Measurements from ENCODE around the gene CLINT1.

CLINT1 gene

DNA sequence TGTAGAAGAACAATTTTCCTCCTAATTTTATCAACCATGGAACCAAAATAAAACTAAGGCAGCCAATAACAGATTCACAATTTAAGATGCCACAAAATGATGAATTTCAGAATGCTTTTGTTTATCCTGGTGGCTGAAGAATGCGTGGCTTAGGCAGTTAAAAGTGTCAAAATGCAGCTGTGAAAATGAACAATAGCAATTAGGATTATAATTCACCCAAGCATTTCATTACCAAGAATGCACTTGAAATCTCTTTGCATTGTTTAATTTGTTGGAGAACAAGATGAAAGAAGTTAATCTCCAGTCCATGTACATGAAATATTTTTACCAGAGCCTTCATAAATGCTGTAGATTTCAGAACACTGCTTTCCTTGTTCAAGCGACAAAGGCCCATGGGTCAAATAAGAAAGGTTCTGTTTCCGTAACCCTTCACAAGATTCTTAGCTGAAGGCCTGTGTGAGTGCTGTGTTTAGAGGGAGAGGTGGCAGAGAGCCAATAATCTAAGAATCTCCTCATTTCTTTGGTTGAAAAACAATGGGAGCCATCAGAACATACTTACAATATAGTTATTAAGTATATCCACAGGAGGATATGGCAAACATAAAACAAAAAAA, 39.3 kb downstream of the CLINT1 start:
- DNase-seq, result no peak

DNA sequence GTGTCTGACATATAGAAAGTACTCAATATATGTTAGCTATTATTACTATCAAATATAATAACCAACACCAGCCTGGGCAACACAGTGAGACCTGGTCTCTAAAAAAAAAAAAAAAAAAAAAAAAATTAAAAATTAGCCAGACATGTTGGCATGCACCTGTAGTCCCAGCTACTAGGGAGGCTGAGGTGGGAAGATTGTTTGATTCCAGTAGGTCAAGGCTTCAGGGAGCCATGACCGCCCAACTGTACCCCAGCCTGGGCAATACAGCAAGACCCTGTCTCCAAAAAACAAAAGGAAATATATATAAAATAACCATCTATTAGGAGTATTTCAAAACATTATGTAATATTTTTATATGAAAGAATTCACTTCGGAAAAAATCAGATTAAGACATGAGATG, 40.6 kb downstream of the CLINT1 start:
- no peak for DNase-seq

DNA sequence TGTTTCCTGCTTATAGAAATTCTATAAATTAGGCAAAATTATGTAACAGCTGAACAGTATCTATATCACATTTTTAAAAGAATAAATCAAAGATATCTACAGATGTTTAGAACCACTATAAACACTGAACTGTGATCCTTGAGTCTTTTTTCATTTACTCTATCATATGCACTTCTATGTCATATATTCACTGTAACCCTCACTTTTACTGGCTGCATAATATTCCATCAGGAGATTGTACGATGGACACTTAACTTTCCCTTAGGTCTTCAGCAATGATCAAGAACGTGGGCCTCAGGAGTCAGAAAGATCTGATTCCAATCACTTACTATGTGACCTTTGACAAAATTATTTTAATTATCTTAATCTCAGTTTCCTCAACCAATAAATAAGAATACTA, 41.0 kb downstream of the CLINT1 start:
- no peak for DNase-seq

DNA sequence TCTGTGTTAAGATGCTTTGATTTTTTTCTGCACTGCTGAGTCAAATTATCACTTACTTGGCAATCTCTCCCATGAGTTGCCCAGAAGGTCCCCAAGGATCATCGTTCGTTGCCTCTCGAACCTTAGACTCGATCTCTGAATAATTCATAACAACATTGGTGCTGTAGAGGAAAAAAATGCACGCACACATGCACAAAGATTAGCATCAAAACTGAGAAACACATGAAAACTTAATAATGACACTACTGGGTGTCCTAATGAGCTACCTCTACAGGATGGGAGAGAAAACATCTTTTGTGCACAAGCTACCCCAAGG, 41.6 kb downstream of the CLINT1 start:
- DNase-seq, result no peak

DNA sequence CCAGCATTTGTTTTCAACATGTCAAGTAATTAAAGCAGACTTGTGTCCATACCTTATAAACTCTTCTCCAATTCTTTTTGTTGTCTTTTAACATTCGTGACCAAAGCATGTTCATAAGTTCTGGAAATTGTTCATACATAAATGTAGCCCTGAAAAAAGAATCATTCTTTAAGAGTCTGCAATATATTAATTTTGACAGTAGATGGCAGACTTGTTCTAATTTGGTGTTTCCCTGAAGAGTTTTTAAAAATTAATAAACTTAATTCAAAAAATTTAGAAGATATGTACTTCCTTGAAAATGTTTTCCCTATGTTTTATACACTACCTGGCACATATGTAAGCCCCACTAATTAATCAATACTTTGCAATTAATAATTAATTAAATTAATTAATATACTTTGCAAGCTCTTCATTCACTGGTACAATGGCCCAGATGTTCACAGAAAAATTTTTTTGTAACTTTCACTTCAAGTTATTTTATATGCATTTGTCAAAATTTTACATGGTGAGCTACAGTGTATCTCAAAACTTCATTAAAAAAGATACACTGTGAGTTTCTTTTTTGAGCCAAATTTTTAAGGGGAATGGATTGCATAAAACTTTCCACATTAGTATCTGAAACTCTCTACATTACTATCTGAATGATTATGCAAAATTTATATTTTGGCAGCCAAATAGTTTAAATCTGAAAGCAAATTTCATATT, 42.1 kb downstream of the CLINT1 start:
- DNase-seq, result peak; percentile 25

DNA sequence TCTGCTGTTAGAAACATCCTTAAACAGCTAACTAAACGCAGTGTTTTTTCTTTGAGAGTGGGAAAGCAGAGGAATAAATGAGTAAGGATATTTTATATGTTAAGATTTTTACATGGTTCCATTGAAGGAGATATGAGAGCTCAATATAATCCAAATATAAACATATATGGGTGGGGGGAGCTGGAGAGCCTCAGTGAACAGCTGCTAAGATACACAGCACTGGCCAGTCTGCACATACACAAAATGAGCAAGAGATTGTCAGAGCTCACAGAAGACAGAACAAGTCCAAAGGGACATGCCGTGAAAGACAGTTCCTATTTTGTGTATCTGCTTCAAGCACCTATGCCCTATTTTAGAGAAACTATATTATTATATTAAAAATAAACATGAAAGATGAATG, 46.9 kb downstream of the CLINT1 start:
- no peak for DNase-seq

DNA sequence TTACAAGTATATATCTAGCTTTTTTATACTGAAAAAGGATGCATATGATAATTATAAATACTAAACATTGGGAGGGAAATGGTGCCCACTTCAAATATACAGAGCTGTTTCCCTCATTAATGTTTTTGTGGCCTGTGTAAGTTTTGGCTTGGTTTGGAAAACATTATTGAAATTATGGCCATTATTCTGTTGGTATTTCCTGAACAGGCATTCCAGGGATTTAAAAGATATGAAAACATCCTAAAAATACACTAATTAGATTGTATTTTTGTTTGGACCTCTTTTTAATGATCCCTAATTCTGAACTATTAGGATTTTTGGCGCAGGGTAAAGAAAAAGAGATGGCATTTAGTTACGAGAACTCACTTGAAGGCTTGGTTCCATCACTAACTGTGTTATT, 50.9 kb downstream of the CLINT1 start:
- no peak for DNase-seq

DNA sequence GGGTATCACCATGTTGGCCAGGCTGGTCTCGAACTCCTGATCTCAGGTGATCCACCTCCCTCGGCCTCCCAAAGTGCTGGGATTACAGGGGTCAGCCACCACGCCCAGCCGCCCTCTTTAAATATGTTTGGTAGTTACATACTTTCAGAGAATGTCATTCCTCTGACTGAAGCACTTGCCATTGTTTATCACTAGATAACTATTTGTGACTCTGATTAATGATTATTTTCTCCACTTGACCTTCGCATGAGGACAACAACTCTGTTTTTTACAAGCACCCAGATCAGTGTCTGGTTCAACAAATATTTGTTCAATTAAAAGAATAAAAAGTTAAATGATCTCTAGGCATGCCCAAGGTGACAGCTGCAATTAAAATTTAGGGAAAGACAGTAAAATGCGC, 56.2 kb downstream of the CLINT1 start:
- no peak for DNase-seq

DNA sequence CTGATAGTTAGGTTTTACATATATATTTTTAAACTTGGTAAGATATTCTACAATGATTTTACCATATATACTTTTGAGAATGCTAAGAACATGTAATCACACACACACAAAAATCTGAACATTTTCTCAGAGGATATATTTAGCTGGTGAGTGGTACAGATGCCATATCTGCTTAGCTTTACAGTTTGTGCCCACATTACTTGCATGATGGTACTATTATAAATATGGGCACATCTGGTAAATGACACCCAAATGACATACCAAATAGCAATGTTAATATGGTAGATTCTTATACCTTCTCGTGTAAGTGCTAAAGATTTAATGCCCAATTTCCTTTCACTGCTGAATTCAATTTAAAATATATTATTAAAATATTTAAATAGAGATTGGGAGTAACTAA, 58.8 kb downstream of the CLINT1 start:
- DNase-seq, result no peak

DNA sequence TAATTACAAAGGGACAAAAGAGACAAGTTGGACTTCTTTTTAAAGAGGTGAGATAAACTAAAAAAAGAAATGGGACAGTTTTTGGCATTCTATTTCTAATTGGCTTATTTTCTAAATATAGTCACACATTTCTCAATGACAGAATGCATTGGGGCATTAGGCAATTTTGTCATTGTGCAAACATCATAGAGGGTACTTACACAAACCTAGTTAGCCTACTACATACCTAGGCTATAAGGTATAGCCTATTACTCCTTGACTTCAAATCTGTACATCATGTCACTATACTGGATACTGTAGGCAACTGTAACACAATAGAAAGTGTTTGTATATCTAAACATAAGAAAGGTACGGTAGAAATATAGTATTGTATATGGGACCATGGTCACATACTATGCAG, 59.4 kb downstream of the CLINT1 start:
- DNase-seq, result no peak

DNA sequence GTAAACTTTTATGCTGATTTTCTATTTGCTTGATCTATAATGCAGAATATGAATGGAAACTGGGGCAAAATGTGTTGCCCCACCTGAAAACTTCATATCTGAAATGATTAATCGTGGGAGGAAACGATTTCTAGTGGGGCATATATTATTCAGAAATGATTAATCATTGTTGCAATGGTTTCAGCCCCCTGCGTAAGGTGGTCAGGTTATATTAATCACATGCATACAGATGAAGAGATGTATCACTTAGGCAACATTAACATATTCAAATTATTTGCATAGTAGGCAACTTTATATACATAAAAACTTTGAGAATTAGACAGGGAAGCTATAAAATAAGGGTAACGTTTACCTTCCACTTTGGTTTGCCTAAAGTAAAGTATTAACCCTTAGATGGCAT, 65.6 kb downstream of the CLINT1 start:
- DNase-seq, result no peak

DNA sequence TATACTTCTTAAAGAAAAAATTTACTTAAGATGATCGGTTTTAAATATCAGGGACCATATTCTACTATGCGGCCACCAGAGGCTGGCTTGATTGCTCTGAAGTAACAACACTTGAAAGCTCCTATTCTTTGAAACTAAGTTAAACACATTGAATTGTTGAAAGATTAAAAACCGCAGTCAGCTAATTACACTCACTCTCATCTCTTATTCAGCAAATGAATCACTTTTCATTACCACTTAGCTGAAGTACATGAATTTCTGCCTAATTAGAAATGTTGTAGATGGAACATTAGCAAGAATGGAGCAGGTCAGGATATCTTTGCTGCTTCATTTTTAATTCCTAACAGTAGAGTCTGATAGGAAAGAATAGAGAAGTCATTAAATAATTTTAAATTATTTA, 73.1 kb downstream of the CLINT1 start:
- peak; percentile 21 for DNase-seq

DNA sequence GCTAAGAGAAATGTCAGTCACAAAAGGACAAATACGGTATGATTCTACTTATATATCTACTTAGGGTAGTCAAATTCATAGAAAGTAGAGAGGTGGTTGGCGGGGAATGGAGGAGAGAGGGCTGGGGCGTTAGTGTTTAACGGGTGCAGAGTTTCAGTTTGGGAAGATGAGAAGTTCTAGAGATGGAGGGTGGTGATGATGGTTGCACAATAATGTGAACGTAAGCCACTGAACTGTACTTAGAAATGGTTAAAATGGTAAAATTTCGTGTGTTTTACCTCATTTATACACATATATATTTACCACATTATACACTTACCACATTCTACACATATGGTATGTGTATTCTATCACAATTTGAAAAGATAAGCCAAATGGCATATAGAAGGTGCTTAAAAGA, 79.7 kb downstream of the CLINT1 start:
- no peak for DNase-seq

DNA sequence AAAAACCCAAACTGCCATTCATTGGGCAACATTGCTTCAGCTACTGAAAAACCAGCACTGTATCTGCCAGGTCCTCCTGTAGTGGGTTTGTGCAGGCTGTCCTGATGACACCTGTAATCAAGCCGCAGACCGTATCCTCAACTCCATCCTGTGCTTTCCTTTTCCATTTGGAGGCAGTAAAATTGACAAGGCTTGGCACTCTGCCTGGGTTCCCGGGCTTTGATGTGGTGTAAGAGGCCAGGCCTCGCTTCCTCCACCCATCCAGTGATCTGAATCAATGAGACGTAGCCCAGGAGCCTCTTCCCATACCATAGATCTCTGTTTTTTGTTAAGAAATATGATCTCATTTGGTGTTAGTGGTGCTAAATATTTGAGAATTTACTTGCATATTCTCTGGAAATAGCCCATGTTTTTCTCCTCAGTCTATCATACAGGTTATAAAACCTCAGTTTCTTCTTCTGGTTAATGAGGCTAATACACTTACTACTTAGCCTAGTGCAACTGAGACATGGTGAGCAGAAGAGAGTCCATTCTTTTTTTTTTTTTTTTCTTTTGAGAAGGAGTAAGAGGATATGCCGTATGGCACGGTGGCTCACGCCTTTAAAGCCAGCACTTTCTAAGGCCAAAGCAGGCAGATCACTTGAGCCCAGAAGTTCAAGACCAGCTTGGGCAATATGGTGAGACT, 80.7 kb downstream of the CLINT1 start:
- no peak for DNase-seq

DNA sequence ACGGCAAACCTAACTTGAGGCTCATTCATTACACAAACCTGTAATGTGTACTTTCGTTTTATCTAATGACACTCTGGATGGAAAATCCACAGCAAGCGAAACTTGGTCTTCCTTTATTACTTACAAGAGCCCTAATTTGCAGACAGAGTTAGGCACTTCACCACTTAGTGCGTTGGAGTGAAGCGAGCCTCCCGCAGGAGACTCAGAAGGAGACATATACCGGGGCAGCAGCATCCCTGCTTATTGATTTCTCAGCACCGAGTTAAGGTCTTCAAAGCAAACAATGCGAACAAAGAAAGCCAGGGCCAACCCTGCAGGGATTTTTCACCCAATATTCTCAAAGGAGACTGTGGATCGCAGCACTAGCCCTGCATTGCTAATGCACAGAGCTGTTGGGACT, 86.8 kb downstream of the CLINT1 start:
- no peak for DNase-seq

DNA sequence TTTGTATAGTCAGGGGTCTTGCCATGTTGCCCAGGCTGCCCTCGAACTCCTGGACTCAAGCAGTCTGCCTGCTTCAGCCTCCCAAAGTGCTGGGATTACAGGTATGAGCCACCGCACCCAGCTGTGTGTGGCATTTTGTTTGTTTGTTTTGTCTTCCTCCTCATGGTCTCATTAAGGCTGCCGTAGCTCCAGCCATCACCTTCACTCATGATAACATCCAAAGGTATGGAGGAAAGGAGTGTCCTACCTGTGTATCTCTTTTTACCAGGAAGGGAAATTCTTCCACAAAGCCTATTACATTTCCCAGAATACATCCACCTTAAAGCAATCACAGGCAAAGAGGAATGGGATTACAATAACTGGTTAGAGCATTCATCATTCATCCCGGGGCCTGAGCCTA, 88.3 kb downstream of the CLINT1 start:
- no peak for DNase-seq

DNA sequence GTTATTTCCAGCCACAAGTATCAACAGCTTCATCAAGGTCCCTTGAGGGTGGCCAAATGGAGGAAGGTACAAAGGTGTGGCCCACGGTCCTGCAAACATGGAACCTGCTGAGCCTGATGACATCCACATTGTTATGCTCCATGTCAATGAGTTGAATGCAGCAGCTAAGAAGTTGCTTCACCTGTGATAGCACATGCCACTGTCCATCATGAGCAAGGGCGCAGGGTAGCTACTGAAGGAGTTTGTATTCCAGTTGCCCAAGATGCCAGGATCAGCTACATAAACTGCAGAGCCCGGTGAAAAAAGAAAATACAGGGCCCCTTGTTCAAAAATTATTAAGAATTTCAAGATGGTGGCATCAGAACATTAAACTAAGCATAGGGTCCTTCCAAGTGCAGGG, 91.3 kb downstream of the CLINT1 start:
- DNase-seq, result no peak

DNA sequence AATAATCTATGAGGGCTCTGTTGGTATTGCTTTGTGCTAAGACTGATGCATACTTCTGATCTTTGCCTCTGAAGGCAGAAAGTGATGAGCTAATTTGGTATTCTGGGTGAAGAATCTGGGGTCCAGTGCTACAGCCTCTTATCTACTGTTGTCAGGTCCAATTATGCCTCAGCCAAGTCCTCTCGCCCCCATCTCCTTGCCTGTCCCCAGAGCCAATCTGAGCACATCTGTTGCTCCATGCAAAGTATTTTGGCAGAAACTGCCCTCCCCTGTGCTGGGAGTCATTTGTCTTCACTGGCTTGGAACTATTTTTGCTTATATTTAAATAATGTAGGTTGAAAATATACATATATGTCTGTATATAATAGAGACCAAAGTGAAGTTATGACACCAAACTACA, 92.0 kb downstream of the CLINT1 start:
- DNase-seq, result no peak

DNA sequence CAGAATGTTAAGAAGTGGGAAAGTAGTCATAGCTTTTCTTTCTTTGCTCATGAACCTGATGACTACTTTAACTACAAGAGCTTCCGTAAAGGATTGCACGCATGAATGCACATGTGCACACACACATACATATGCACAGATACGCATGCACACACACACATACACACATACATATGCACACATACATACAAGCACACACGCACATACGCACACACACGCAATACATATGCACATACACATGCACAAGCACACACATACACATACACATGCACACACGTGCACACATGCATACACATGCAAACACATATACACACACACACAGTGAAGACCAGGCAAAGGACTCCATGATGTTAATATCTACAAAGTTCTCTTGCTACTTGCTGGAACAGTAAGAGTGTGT, 92.5 kb downstream of the CLINT1 start:
- no peak for DNase-seq

DNA sequence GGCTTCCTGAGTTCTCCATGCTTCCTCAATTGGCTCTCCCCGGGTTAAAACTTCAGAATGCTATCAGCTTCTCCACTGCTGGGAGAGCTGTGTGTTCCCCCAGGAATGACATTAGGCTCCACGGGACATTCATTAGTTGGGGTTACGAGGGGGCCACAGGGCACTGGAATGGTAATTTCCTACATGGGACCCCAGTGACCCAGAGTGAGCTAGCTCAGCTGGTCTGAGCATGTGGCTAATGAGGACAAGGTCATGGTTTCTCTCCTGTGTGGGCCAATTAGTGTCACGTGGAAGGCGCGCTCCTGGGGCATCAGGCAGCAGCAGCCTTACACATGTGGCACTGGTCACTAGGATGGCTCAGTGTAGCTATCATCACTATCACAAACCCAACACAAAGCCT, 94.4 kb downstream of the CLINT1 start:
- no peak for DNase-seq

DNA sequence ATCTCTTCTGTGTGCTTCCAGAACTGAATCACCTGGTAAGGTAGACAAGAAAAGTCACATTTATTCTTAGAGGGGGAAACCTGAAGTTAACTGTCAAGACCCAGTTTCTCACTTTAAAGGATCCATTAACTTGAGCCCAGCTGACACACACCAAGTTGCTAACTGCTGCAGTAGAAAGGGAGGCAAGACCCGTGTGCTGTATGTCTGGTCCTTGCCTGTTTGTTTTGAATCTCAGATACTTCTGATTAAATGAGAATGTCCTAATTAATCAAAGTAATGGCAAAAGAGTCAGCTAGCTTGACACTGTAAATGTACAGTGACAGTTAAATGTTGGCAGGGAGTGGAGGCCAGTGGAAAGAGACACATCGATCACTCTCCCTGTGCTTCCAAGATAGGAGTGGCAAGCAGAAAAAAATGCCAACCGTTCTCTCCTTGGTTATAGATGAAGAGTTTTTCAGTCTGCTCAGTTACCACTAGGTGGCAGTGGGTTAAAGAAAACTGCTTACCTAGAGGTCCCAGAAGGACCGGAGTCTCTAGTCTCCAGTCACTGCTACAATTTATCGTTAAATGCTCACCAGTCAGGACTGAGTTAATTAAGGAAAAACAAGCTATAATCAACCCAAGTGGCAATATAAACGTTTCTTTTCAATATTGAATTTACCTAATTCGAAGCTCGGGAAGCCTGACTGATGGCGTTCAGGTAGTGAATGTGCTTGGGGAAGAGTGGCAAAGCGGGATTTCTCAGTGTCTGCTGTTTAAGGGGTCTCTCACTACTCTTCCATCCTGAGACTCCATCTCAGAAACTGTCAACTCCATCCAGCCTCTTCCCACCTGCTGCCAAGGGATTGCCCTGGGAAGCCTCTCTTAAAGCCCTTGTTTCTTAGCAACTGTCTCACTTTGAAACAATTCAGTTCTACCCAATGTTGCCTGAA, 97.0 kb downstream of the CLINT1 start:
- peak; percentile 75 for DNase-seq

DNA sequence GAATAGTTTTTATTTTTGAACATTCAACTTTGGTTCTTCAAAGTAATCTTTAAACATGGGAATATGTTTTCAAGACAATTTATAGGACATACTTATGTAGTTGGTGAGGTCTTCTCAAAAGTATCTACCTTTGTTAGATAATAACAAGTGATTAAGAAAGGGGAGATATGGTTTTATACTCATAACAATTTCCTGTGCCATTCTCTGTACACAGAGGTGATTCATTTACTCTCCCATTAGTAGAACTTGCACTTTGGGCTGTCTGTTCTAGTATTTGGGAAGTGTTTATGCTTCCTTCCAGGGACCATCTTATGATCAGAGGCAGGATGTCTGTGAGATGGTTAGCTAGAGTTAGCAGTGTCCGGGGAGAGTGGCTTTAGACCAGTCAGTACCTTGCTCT, 100.2 kb downstream of the CLINT1 start:
- DNase-seq, result no peak

DNA sequence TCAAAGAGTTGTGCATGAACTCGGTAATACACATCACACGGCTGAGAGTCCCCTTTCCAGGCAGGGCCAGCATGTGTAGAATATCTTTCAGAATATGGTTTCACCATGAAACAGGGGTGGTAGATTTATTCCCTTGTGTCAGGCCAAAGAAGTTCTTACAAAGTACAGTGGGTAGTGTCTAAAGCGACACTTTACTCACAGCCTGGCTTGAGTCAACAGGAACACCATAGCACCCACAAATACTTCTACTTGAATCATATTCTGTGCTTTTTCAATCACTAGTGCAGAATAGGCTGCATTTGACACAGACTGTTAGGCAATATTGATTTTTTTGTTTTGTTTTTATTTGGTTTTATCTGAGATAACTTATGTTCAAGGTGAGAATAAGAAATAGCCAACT, 102.8 kb downstream of the CLINT1 start:
- DNase-seq, result no peak

DNA sequence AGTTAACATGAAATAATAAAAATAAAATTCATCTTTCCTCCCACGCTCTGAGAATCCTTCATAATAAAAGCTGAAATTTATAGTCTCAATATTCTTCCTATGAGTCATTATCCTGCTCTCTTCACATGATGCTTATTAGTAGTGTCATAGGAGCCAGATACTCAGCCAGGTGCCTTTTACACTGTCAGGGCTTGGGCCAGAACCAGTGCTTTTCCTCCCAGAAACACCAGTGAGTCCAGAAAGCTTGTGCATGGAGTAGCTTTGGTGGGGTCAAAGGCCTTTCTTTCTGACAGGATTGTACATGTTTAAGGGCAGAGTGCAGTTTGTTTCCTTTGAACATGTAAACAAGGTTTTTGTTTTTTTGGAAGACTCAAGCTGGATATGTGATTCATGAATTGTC, 108.6 kb downstream of the CLINT1 start:
- DNase-seq, result no peak
